Sigmoid colon (tissue), 4 donors: ENCODE measurements around the gene SH3BP1.

Source experiments
- EP300 ChIP-seq, 4 donors: sonication (generic); formaldehyde crosslinking; IDR thresholded peaks; one replicate each; pipeline ENCODE4 v1.6.1; 2017; ENCODE audit warnings: antibody characterized with exemption in 4 of 4
- POLR2A ChIP-seq, 2 donors: fragments of 450-650 bp; IDR thresholded peaks; one replicate each; pipeline ENCODE4 v1.6.1; 2016; ENCODE audit warnings: antibody characterized with exemption in 2 of 2, mild to moderate bottlenecking in 2 of 2, moderate library complexity in 2 of 2
- POLR2AphosphoS5 ChIP-seq, 4 donors: sonication (generic); formaldehyde crosslinking; IDR thresholded peaks; one replicate each; pipeline ENCODE4 v1.6.1; 2017; ENCODE audit warnings: antibody characterized with exemption in 4 of 4
- TF ChIP-seq, protein P1 (sequence below), 4 experiments: fragments of 450-650 bp in 3 of 4; fragments of 200-600 bp in 1 of 4; IDR thresholded peaks; one replicate each; pipeline ENCODE4 v1.5.1; 2016 to 2019; ENCODE audit warnings: antibody characterized with exemption in 4 of 4, mild to moderate bottlenecking in 3 of 4, moderate library complexity in 2 of 4

DNA sequence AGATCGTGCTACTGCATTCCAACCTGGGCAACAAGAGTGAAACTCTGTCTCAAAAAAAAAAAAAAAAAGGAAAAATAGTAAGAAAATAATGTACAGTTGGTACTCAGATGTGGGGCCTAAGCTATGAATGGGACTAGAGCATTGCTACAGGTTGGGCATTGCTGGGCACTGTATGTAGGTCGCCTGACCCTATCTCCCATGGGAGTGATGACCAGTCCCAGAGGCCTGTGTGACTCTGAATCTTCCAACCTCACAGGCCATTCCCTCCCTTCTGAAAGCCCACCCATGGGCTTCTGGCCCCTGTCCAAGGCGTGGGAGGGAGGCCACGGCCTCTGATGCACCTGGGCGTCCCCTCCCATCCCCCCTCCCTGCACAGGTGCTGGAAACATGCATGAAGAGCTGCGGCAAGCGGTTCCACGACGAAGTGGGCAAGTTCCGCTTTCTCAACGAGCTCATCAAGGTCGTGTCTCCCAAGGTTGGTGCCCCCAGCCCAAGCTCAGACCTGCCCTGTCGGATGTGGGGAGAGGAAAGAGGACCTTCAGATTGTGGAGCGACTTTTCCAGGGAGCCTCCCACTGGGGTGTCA lies 21.3 kb upstream of the SH3BP1 start:
- TF ChIP-seq, protein P1, sequence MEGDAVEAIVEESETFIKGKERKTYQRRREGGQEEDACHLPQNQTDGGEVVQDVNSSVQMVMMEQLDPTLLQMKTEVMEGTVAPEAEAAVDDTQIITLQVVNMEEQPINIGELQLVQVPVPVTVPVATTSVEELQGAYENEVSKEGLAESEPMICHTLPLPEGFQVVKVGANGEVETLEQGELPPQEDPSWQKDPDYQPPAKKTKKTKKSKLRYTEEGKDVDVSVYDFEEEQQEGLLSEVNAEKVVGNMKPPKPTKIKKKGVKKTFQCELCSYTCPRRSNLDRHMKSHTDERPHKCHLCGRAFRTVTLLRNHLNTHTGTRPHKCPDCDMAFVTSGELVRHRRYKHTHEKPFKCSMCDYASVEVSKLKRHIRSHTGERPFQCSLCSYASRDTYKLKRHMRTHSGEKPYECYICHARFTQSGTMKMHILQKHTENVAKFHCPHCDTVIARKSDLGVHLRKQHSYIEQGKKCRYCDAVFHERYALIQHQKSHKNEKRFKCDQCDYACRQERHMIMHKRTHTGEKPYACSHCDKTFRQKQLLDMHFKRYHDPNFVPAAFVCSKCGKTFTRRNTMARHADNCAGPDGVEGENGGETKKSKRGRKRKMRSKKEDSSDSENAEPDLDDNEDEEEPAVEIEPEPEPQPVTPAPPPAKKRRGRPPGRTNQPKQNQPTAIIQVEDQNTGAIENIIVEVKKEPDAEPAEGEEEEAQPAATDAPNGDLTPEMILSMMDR (IDR thresholded peaks at IDR 0.05) = no peak
- no peak for TF ChIP-seq POLR2A (IDR thresholded peaks at IDR 0.05)
- no peak for TF ChIP-seq POLR2AphosphoS5 (IDR thresholded peaks at IDR 0.05)
- TF ChIP-seq EP300 (IDR thresholded peaks at IDR 0.05) = no peak
